Esophagus squamous epithelium (tissue), 4 donors: ENCODE data around the gene FGD4.
"Not testable (repeated sequence)": the region's sequence is repeated elsewhere in the genome, so short reads cannot be mapped to it uniquely, and the experiment has no call there.

ENCODE experiments used
- CTCF ChIP-seq, 6 experiments: fragments of 450-650 bp in 4 of 6; fragments of 200-600 bp in 2 of 6; sonication (generic) in 2 of 6; IDR thresholded peaks; one replicate each; pipeline ENCODE4 v1.5.1; 2016 to 2019; ENCODE audit warnings: antibody characterized with exemption in 6 of 6, mild to moderate bottlenecking in 4 of 6, moderate library complexity in 4 of 6
- POLR2A ChIP-seq, 4 donors: fragments of 450-650 bp; IDR thresholded peaks; one replicate each; pipeline ENCODE4 v1.6.1; 2017; ENCODE audit warnings: antibody characterized with exemption in 4 of 4, mild to moderate bottlenecking in 4 of 4, moderate library complexity in 3 of 4

- not testable (repeated sequence) for TF ChIP-seq CTCF, POLR2A (IDR thresholded peaks at IDR 0.05)
Measured at GRCh38 chr12:32533506-32533905, 134.1 kb downstream of the FGD4 start.
